KOPT-K1 (cell line): ENCODE measurements around the gene HOXB7.

Source experiments
- H3K27ac ChIP-seq: fragments of 200-600 bp; sonication (generic); 2 replicates; pipeline ENCODE4 v1.5.1; 2016; ENCODE audit warnings: antibody characterized with exemption, mild to moderate bottlenecking, low read depth, low read length; ENCODE audit not compliant: poor library complexity, severe bottlenecking
- H3K36me3 ChIP-seq: fragments of 200-600 bp; sonication (generic); 2 replicates; pipeline ENCODE4 v1.5.1; 2017; ENCODE audit warnings: antibody characterized with exemption, mild to moderate bottlenecking, low read length, moderate library complexity; ENCODE audit not compliant: insufficient read depth
- H3K9me3 ChIP-seq: fragments of 200-600 bp; sonication (generic); 2 replicates; pipeline ENCODE4 v1.5.1; 2017; ENCODE audit warnings: antibody characterized with exemption, low read length, mild to moderate bottlenecking; ENCODE audit not compliant: insufficient read depth, poor library complexity, severe bottlenecking

HOXB7 gene

GRCh38 chr17:48610282-48611211 is at the start of gene HOXB7:
HOXB7 (minus strand) TSS chr17:48611017; CDS start chr17:48610918, 99 bp downstream.
- Histone ChIP-seq H3K9me3 (no peaks in the 10 kb centered on the region), H3K36me3 (no peaks in the 10 kb centered on the region), H3K27ac (no peak within 1 kb of the TSS)

GRCh38 chr17:48655913-48656312 is 45.1 kb upstream of the HOXB7 start:
- H3K9me3 ChIP-seq, result no peaks in the 10 kb centered on the region
- no peaks in the 10 kb centered on the region for H3K36me3 ChIP-seq
- H3K27ac ChIP-seq, result no peak overlapping the region

DNA sequence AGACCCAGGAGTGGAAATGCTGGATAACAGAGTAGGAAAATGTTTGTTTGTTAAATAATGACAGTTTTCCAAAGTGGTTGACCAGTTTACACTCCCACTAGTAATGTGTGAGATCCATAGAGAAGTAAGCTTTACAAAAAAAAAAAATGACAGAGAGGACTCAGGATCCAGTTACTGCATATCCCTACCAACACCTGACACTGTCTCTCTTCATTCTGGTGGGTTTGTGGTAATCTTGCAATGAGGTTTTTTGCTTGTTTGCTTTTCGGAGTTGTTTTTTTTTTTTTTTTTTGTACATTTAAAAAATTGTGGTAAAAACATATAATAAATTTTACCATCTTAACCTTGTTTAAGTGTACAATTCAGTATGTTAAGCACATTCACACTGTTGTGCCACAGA is 38.9 kb upstream of the HOXB7 start:
- Histone ChIP-seq H3K27ac (no peak overlapping the region), H3K36me3 (no peaks in the 10 kb centered on the region)

GRCh38 chr17:48647963-48648245 is 37.1 kb upstream of the HOXB7 start:
- no peak overlapping the region for H3K27ac ChIP-seq
- H3K36me3 ChIP-seq, result no peaks in the 10 kb centered on the region
- H3K9me3 ChIP-seq, result no peaks in the 10 kb centered on the region

More for the DNA sequence above, 38.9 kb upstream of the HOXB7 start:
- H3K9me3 ChIP-seq, result no peaks in the 10 kb centered on the region

GRCh38 chr17:48647103-48647962 is 36.5 kb upstream of the HOXB7 start:
- Histone ChIP-seq H3K36me3 (no peaks in the 10 kb centered on the region), H3K9me3 (no peaks in the 10 kb centered on the region), H3K27ac (no peak overlapping the region)

GRCh38 chr17:48646183-48647102 is 35.6 kb upstream of the HOXB7 start:
- Histone ChIP-seq H3K27ac (no peak overlapping the region), H3K9me3 (no peaks in the 10 kb centered on the region), H3K36me3 (no peaks in the 10 kb centered on the region)

- H3K9me3 ChIP-seq, result no peaks in the 10 kb centered on the region
- H3K36me3 ChIP-seq, result no peaks in the 10 kb centered on the region
- H3K27ac ChIP-seq, result no peak overlapping the region
Measured at GRCh38 chr17:48645639-48646182, 34.9 kb upstream of the HOXB7 start.

DNA sequence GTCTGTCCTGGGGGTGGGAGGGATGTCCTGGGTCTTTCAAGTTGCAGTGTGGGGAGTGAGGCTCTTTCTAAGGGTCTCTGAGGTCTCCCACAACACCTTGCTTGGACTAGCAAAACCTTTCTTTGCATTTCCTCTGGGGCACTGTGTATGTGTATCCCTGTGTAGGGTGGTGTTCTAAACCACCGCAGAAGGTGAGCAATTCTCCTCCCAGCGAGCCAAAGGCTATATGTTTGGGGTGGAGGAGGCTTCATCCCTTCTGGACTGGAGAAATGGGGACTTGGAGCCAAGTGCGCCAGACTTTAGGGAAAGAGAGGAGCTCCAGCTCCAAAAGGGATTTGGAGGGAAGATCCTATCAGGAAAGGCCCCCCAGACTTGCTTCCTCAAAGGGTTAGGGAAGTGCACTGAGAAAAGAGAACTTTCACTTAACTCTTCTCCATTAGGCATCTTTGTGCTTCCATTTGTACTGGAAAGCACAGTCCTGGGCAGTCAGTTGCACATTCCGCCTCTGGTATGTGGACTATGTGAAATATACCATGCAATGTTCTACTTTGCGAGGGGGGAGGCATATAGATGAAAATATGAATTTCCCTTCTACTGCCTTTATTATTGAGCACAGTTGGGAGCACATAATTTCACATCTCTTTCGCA is 34.2 kb upstream of the HOXB7 start:
- H3K9me3 ChIP-seq, result no peaks in the 10 kb centered on the region
- no peak overlapping the region for H3K27ac ChIP-seq
- H3K36me3 ChIP-seq, result no peaks in the 10 kb centered on the region

- Histone ChIP-seq H3K36me3 (no peaks in the 10 kb centered on the region), H3K27ac (no peak overlapping the region), H3K9me3 (no peaks in the 10 kb centered on the region)
Measured at GRCh38 chr17:48644159-48644558, 33.3 kb upstream of the HOXB7 start.

GRCh38 chr17:48643697-48644012 is 32.8 kb upstream of the HOXB7 start:
- Histone ChIP-seq H3K9me3 (no peaks in the 10 kb centered on the region), H3K36me3 (no peaks in the 10 kb centered on the region), H3K27ac (no peak overlapping the region)

DNA sequence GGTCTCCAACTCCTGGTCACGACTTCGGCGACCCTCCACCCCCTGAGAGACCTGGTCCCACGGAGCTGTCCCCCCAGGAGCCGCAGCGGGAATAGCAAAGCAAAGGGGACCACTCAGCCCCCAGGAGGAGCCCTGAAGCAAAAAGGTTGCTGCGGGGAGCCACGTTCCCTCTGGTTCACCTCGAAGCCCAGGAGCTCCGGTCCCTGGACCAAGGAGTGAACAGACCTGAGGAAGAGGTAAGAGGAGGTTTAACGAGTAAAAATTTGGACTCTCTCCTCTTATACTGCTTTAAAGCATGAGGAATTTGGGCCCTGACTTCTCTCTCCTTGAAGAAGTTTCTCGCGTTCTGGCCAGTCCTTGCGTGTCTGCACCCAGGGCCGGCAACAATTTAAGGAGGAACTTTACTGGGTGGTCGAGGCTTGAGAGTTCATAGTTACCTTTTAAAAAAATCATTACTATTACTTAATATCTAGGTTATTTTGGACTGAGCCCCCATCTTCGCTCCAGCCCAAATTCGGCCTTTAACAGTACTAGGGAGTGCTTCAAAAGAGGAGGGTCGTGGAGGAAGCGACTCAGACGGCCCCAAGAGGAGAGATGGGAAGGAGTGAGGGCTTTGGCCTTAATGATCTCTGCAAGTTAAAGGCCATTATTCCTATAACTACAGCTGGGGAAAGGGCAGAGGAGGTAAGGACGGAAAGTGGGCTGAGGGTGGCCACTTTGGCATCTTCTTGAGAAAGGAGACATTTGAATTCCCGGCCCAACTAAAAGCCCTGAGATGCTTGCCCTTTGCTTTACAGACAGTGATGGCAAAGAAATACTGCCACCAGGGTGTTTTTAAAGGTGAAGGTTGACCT is 32.3 kb upstream of the HOXB7 start:
- H3K27ac ChIP-seq, result no peak overlapping the region
- H3K36me3 ChIP-seq, result no peaks in the 10 kb centered on the region

DNA sequence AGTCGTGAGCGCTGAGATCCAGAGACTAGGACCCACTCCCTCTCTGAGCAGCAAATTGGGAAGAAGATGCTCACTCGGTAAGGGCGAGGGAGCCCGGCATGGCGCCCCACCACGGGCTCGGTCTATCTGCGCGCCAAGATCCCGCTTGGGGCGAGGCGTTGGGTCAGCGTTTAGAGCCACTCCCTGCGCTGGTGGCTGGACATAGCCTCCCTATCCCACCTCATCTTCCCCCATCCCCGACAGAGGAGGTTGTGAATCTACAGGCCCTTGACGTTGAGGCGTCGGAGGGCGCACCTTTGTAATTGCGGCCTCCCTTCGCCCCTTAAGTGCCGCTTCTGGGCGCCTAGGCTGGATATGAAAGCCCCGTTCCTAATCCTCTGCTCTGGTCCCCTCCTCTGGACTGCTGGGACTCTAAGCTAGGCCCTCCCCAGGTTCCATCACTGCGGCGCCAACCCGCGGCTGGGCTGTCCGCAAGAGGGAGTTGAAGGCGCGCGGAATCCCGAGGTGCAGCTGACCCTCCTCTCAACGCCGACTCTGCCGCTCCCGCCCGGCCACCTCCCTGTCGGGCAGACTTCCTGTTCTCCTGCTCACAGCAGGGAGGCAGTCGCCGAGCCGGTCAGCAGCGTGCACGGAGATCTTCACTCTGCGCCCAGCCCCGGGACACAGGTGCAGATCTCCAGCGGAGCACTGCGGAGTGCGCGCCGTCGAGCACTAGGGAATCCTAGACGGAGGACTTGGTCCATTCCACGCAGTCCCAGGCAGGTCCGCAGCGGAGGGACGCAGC is 31.4 kb upstream of the HOXB7 start:
- no peaks in the 10 kb centered on the region for H3K36me3 ChIP-seq
- no peak overlapping the region for H3K27ac ChIP-seq
- no peaks in the 10 kb centered on the region for H3K9me3 ChIP-seq

More for the DNA sequence above, 32.3 kb upstream of the HOXB7 start:
- H3K9me3 ChIP-seq, result no peaks in the 10 kb centered on the region

- H3K27ac ChIP-seq, result no peak overlapping the region
- no peaks in the 10 kb centered on the region for H3K9me3 ChIP-seq
- no peaks in the 10 kb centered on the region for H3K36me3 ChIP-seq
Measured at GRCh38 chr17:48641541-48642058, 30.8 kb upstream of the HOXB7 start.
